ENCODE data around the gene NTRK3.

Gene NTRK3

GRCh38 chr15:87907676-87908446 is 348.7 kb downstream of the NTRK3 start:
- Mint-ChIP-seq H3K27me3 (no peaks in the 10 kb centered on the region), H3K4me3 (no peak overlapping the region), H3K27ac (no peak overlapping the region)

GRCh38 chr15:87906444-87906843 is 350.1 kb downstream of the NTRK3 start:
- Mint-ChIP-seq H3K36me3 (no peaks in the 10 kb centered on the region), H3K4me1 (no peaks in the 10 kb centered on the region), H3K27ac (no peak overlapping the region), H3K27me3 (no peaks in the 10 kb centered on the region), H3K9me3 (no peaks in the 10 kb centered on the region), H3K4me3 (no peak overlapping the region)

More at GRCh38 chr15:87907676-87908446, 348.7 kb downstream of the NTRK3 start:
- Mint-ChIP-seq H3K9me3 (no peaks in the 10 kb centered on the region), H3K36me3 (no peaks in the 10 kb centered on the region), H3K4me1 (no peaks in the 10 kb centered on the region)

- H3K27ac Mint-ChIP-seq = no peak overlapping the region
- H3K36me3 Mint-ChIP-seq = no peaks in the 10 kb centered on the region
- no peaks in the 10 kb centered on the region for H3K27me3 Mint-ChIP-seq
- no peaks in the 10 kb centered on the region for H3K9me3 Mint-ChIP-seq
- H3K4me3 Mint-ChIP-seq = no peak overlapping the region
- H3K4me1 Mint-ChIP-seq = no peaks in the 10 kb centered on the region
Observed at GRCh38 chr15:87902772-87903426, 353.6 kb downstream of the NTRK3 start.

- no peaks in the 10 kb centered on the region for H3K9me3 Mint-ChIP-seq
- H3K4me3 Mint-ChIP-seq = no peak overlapping the region
- no peaks in the 10 kb centered on the region for H3K36me3 Mint-ChIP-seq
- H3K27ac Mint-ChIP-seq = no peak overlapping the region
- no peaks in the 10 kb centered on the region for H3K27me3 Mint-ChIP-seq
- H3K4me1 Mint-ChIP-seq = no peaks in the 10 kb centered on the region
Observed at GRCh38 chr15:87901926-87902690, 354.4 kb downstream of the NTRK3 start.

- Mint-ChIP-seq H3K36me3 (no peaks in the 10 kb centered on the region), H3K4me1 (no peaks in the 10 kb centered on the region), H3K9me3 (no peaks in the 10 kb centered on the region), H3K4me3 (no peak overlapping the region), H3K27me3 (peaks cover 1% of the 10 kb centered on the region), H3K27ac (no peak overlapping the region)
Observed at GRCh38 chr15:87901008-87901407, 355.5 kb downstream of the NTRK3 start.

GRCh38 chr15:87896936-87897335 is 359.6 kb downstream of the NTRK3 start:
- H3K27ac Mint-ChIP-seq = no peak overlapping the region
- peaks cover 1% of the 10 kb centered on the region for H3K27me3 Mint-ChIP-seq
- H3K9me3 Mint-ChIP-seq = no peaks in the 10 kb centered on the region
- no peaks in the 10 kb centered on the region for H3K36me3 Mint-ChIP-seq
- no peak overlapping the region for H3K4me3 Mint-ChIP-seq
- no peaks in the 10 kb centered on the region for H3K4me1 Mint-ChIP-seq

- H3K9me3 Mint-ChIP-seq = peaks cover 5% of the 10 kb centered on the region
- H3K27ac Mint-ChIP-seq = no peak overlapping the region
- H3K27me3 Mint-ChIP-seq = peaks cover 5% of the 10 kb centered on the region
- no peaks in the 10 kb centered on the region for H3K36me3 Mint-ChIP-seq
- no peak overlapping the region for H3K4me3 Mint-ChIP-seq
- H3K4me1 Mint-ChIP-seq = no peaks in the 10 kb centered on the region
Observed at GRCh38 chr15:87887177-87887576, 369.4 kb downstream of the NTRK3 start.

GRCh38 chr15:87881026-87881425 is 375.5 kb downstream of the NTRK3 start:
- H3K9me3 Mint-ChIP-seq = peaks cover 5% of the 10 kb centered on the region
- peaks cover 6% of the 10 kb centered on the region for H3K27me3 Mint-ChIP-seq
- H3K4me3 Mint-ChIP-seq = no peak overlapping the region
- no peak overlapping the region for H3K27ac Mint-ChIP-seq
- no peaks in the 10 kb centered on the region for H3K4me1 Mint-ChIP-seq
- H3K36me3 Mint-ChIP-seq = no peaks in the 10 kb centered on the region

GRCh38 chr15:87877822-87878542 is 378.6 kb downstream of the NTRK3 start:
- Mint-ChIP-seq H3K4me3 (no peak overlapping the region), H3K36me3 (no peaks in the 10 kb centered on the region), H3K4me1 (no peaks in the 10 kb centered on the region), H3K27ac (no peak overlapping the region), H3K27me3 (peaks cover 6% of the 10 kb centered on the region), H3K9me3 (peaks cover 5% of the 10 kb centered on the region)

- Mint-ChIP-seq H3K9me3 (no peaks in the 10 kb centered on the region), H3K4me1 (no peaks in the 10 kb centered on the region), H3K27me3 (peaks cover 4% of the 10 kb centered on the region), H3K27ac (no peak overlapping the region), H3K36me3 (no peaks in the 10 kb centered on the region), H3K4me3 (no peak overlapping the region)
Observed at GRCh38 chr15:87877114-87877810, 379.3 kb downstream of the NTRK3 start.

GRCh38 chr15:87874896-87875711 is 381.4 kb downstream of the NTRK3 start:
- Mint-ChIP-seq H3K4me3 (no peak overlapping the region), H3K9me3 (no peaks in the 10 kb centered on the region), H3K4me1 (no peaks in the 10 kb centered on the region), H3K27ac (no peak overlapping the region), H3K27me3 (peaks cover 2% of the 10 kb centered on the region), H3K36me3 (no peaks in the 10 kb centered on the region)

- Mint-ChIP-seq H3K4me1 (no peaks in the 10 kb centered on the region), H3K4me3 (no peak overlapping the region), H3K36me3 (no peaks in the 10 kb centered on the region), H3K9me3 (no peaks in the 10 kb centered on the region), H3K27me3 (no peaks in the 10 kb centered on the region), H3K27ac (no peak overlapping the region)
Observed at GRCh38 chr15:87873516-87873915, 383.0 kb downstream of the NTRK3 start.

GRCh38 chr15:87871731-87872320 is 384.7 kb downstream of the NTRK3 start:
- Mint-ChIP-seq H3K4me1 (no peaks in the 10 kb centered on the region), H3K4me3 (no peak overlapping the region), H3K27me3 (no peaks in the 10 kb centered on the region), H3K9me3 (no peaks in the 10 kb centered on the region), H3K27ac (no peak overlapping the region), H3K36me3 (no peaks in the 10 kb centered on the region)

GRCh38 chr15:87871258-87871681 is 385.3 kb downstream of the NTRK3 start:
- Mint-ChIP-seq H3K27me3 (no peaks in the 10 kb centered on the region), H3K27ac (no peak overlapping the region)

More at GRCh38 chr15:87871258-87871681, 385.3 kb downstream of the NTRK3 start:
- Mint-ChIP-seq H3K9me3 (no peaks in the 10 kb centered on the region), H3K4me1 (no peaks in the 10 kb centered on the region), H3K36me3 (no peaks in the 10 kb centered on the region), H3K4me3 (no peak overlapping the region)
